OCI-LY3 (cell line): ENCODE measurements around the gene FRMPD4.

Source experiments
- H2AFZ ChIP-seq: fragments of 200-600, 300-600 bp; shearing (Covaris generic); 2 replicates; pipeline ENCODE4 v1.6.0; 2014; ENCODE audit warnings: antibody characterized with exemption, low read depth, low read length
- H3K27ac ChIP-seq: fragments of 200-600, 300-600 bp; sonication (generic); 2 replicates; pipeline ENCODE4 v1.5.1; 2014; ENCODE audit warnings: mild to moderate bottlenecking, low read length, moderate library complexity, mixed read lengths
- H3K27me3 ChIP-seq: fragments of 200-600, 300-600 bp; sonication (generic); 2 replicates; pipeline ENCODE4 v1.6.1; 2014; ENCODE audit warnings: low read depth, low read length, mixed read lengths
- H3K36me3 ChIP-seq: fragments of 200-600, 300-600 bp; sonication (generic); replicated peaks from 2 replicates; pipeline ENCODE3; 2014; ENCODE audit warnings: low read depth, low read length, mixed read lengths
- H3K4me1 ChIP-seq: fragments of 300-600, 200-600 bp; sonication (generic); 2 replicates; pipeline ENCODE4 v1.6.1; 2014; ENCODE audit warnings: low read length, mixed read lengths
- H3K4me2 ChIP-seq: fragments of 200-600, 300-600 bp; sonication (generic); 2 replicates; pipeline ENCODE4 v1.6.1; 2014; ENCODE audit warnings: low read length, mixed read lengths
- H3K4me3 ChIP-seq: fragments of 300-600, 200-600 bp; sonication (generic); 2 replicates; pipeline ENCODE4 v1.5.1; 2014; ENCODE audit warnings: antibody characterized with exemption, mild to moderate bottlenecking, low read length, moderate library complexity
- H3K79me2 ChIP-seq: fragments of 300-600, 200-600 bp; shearing (Covaris generic); 2 replicates; pipeline ENCODE4 v1.6.1; 2014; ENCODE audit warnings: mild to moderate bottlenecking, low read length, mixed read lengths
- H3K9ac ChIP-seq: fragments of 300-600, 200-600 bp; shearing (Covaris generic); 2 replicates; pipeline ENCODE4 v1.6.0; 2014; ENCODE audit warnings: mild to moderate bottlenecking, low read length, moderate library complexity
- H3K9me3 ChIP-seq: fragments of 200-600, 300-600 bp; shearing (Covaris generic); 2 replicates; pipeline ENCODE4 v1.6.1; 2014; ENCODE audit warnings: low read length, mixed read lengths; ENCODE audit not compliant: insufficient read depth
- H4K20me1 ChIP-seq: fragments of 200-600, 300-600 bp; sonication (generic); 2 replicates; pipeline ENCODE4 v1.6.1; 2016; ENCODE audit warnings: low read length, mixed read lengths; ENCODE audit not compliant: insufficient read depth
- CTCF ChIP-seq: fragments of 200-600, 300-600 bp; sonication (generic); IDR thresholded peaks from 2 replicates; pipeline ENCODE4 v1.5.1; 2014; ENCODE audit warnings: antibody characterized with exemption, low read length, low read depth
- EZH2phosphoT487 ChIP-seq: fragments of 200-600 bp; shearing (Covaris generic); IDR thresholded peaks from 2 replicates; pipeline ENCODE4 v1.6.1; 2018; ENCODE audit warnings: antibody characterized with exemption, mixed run types, low read depth

Gene FRMPD4

GRCh38 chrX:12548746-12549145 lies 410.5 kb downstream of the FRMPD4 start:
- no peak overlapping the region for H3K4me3 ChIP-seq
- no peaks in the 10 kb centered on the region for H3K9me3 ChIP-seq
- no peaks in the 10 kb centered on the region for H3K79me2 ChIP-seq
- no peak overlapping the region for H2AFZ ChIP-seq
- H3K9ac ChIP-seq = no peak overlapping the region
- H3K4me1 ChIP-seq = peaks cover 15% of the 10 kb centered on the region
- H3K27me3 ChIP-seq = no peaks in the 10 kb centered on the region; the same call in 1 of the 2 replicates
- H3K27ac ChIP-seq = no peak overlapping the region
- H3K36me3 ChIP-seq = no peaks in the 10 kb centered on the region
- no peak for TF ChIP-seq CTCF
- no peak for TF ChIP-seq EZH2phosphoT487
- H3K4me2 ChIP-seq = no peak overlapping the region
- no peaks in the 10 kb centered on the region for H4K20me1 ChIP-seq

- no peaks in the 10 kb centered on the region for H3K4me1 ChIP-seq
- no peaks in the 10 kb centered on the region for H3K9me3 ChIP-seq
- H4K20me1 ChIP-seq = no peaks in the 10 kb centered on the region
- no peaks in the 10 kb centered on the region for H3K36me3 ChIP-seq
- H3K4me3 ChIP-seq = no peak overlapping the region
- no peaks in the 10 kb centered on the region for H3K79me2 ChIP-seq
- no peak overlapping the region for H3K27ac ChIP-seq
- H3K4me2 ChIP-seq = no peak overlapping the region
- no peak overlapping the region for H3K9ac ChIP-seq
- TF ChIP-seq EZH2phosphoT487 (no peak), CTCF (no peak)
- no peak overlapping the region for H2AFZ ChIP-seq
- no peaks in the 10 kb centered on the region; the same call in 1 of the 2 replicates for H3K27me3 ChIP-seq
Observed at GRCh38 chrX:12554206-12554605, 415.9 kb downstream of the FRMPD4 start.

- Histone ChIP-seq H3K4me3 (no peak overlapping the region), H3K9me3 (no peaks in the 10 kb centered on the region), H3K27me3 (no peaks in the 10 kb centered on the region), H2AFZ (no peak overlapping the region), H3K4me1 (0 out of 2 replicates have a peak, but pooled peaks cover 4% of the 10 kb centered on the region), H3K9ac (no peak overlapping the region), H3K4me2 (no peak overlapping the region), H3K27ac (no peak overlapping the region), H3K79me2 (no peaks in the 10 kb centered on the region), H4K20me1 (no peaks in the 10 kb centered on the region), H3K36me3 (no peaks in the 10 kb centered on the region)
- TF ChIP-seq EZH2phosphoT487 (no peak), CTCF (no peak)
Observed at GRCh38 chrX:12563121-12563520, 424.8 kb downstream of the FRMPD4 start.

GRCh38 chrX:12564221-12564620 lies 425.9 kb downstream of the FRMPD4 start:
- no peak for TF ChIP-seq CTCF
- TF ChIP-seq EZH2phosphoT487 = no peak
- H3K36me3 ChIP-seq = no peaks in the 10 kb centered on the region
- H3K4me2 ChIP-seq = no peak overlapping the region
- no peak overlapping the region for H3K9ac ChIP-seq
- no peak overlapping the region for H3K27ac ChIP-seq
- H3K79me2 ChIP-seq = no peaks in the 10 kb centered on the region
- no peaks in the 10 kb centered on the region for H3K27me3 ChIP-seq
- H3K9me3 ChIP-seq = no peaks in the 10 kb centered on the region
- H2AFZ ChIP-seq = no peak overlapping the region
- H4K20me1 ChIP-seq = no peaks in the 10 kb centered on the region
- H3K4me1 ChIP-seq = 0 out of 2 replicates have a peak, but pooled peaks cover 4% of the 10 kb centered on the region
- no peak overlapping the region for H3K4me3 ChIP-seq
